Measurements from ENCODE around the gene MYO10.
"Not testable (repeated sequence)": the region's sequence is repeated elsewhere in the genome, so short reads cannot be mapped to it uniquely, and the experiment has no call there.

The MYO10 gene

DNA sequence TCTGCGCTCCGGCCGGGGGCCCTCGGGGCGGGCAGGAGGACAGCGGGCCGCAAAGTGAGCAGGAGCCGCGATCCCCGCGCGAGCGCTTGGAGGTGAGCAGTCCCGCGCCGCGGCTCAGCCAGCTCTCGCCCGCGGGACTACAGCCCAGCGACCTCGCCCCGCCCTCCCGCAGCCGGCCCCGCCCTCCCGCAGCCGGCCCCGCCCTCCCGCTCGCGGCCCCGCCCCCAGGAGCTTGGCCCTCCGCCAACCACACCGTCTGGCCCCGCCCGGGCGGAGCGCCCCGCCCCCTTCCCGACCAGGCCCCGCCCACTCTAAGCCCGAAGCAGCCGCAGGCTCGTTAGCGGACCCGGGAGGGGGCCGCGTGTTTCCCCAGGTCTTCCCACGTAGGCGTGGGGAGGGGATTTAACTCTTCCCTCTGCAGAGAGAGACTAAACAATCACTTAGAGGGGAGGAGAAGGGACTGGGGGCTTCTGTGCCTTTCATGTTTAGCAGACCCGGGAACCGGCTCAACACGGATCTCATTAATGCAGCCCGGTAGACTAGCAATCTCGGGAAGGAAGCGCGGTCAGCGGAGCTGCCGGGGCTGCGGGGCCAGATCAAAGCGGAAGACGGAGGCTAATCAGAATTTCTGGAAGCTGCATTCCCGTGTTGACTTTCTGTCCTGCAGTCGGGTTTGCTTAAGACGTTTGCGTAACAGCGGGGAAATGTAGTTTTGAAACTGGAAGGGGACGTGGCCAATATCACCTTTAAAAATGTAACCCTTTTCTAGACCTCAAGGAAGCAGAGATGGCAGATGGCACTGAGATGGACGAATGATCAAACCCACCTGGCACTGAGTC lies at the start of gene MYO10:
Gene MYO10, minus strand, starts transcription at position 139 of the 839 bp plus-strand sequence. CDS start 480 bp downstream, outside the sequence.
- in situ Hi-C loops (cut with MboI; ENCODE audit: low pct_unique_long_range_greater_than_20kb, low sequenced_read_pairs) = loop anchor here (25.0 kb wide), 1 partner anchor 251 kb away; no protein-coding TSS in a partner anchor
- DNase-seq = peak; percentile 74

DNA sequence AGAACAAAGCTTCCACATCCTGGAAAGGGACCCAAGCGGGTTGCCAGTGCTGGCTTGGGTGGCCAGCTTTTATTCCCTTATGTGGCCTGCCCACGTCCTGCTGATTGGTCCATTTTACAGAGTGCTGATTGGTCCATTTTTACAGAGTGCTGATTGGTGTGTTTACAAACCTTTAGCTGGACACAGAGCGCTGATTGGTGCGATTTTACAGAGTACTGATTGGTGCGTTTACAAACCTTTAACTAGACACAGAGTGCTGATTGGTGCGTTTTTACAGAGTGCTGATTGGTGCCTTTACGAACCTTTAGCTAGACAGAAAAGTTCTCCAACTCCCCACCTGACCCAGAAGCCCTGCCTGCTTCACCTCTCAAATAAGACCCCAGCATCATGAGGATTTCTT lies 49.2 kb upstream of the MYO10 start:
- in situ Hi-C loops (cut with MboI; ENCODE audit: low pct_unique_long_range_greater_than_20kb, low sequenced_read_pairs); DNase-seq: not testable (repeated sequence)

DNA sequence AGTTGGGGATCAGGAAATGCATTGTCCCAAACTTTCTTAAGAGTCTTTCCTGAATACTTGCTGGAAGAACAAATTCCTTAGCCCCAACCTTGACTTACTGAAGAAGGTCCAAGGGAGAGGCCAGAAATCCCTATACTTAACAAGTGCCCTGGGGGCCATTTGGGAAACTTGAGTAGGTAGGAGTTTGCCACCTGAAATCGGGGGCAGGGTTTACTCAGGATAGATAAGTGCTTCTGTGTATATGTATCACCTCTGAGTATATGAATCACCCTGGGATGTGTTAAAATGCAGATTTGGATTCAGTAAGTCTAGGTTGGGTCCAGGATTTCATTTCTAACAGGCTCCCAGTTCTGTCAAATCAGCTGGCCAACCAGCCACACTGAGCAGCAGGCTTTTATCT lies 47.9 kb upstream of the MYO10 start:
- DNase-seq = no peak
- in situ Hi-C loops (cut with MboI; ENCODE audit: low pct_unique_long_range_greater_than_20kb, low sequenced_read_pairs) = no loop called here

DNA sequence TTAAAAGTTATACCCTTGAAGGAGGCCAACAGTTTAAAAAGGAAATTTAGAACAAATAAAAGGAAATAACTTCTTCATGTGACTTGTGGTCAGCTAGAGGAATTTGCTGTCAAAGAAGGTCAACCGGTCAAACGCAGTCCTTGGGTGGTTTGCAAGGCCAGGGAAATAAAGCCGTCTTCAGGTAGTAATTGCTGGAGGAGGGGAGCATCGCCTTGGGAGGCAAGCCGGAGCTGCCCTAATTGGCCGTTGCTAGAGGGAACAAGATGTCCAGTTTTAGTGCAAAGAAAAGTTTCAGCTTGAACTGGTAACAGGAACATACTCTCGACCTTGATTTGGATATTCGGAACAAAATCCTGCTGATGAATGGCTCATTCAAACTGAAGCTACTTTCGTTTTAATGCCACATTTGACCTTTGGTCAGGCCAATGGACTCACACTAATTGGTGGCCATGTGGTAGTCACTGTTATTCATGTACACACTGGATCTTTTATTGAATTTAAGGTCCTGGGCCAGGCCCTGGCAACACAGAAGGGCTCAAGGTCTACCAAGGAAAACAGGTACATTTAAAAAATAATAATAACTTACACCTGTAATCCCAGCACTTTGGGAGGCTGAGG lies 47.0 kb upstream of the MYO10 start:
- DNase-seq = no peak
- in situ Hi-C loops (cut with MboI; ENCODE audit: low pct_unique_long_range_greater_than_20kb, low sequenced_read_pairs) = no loop called here

DNA sequence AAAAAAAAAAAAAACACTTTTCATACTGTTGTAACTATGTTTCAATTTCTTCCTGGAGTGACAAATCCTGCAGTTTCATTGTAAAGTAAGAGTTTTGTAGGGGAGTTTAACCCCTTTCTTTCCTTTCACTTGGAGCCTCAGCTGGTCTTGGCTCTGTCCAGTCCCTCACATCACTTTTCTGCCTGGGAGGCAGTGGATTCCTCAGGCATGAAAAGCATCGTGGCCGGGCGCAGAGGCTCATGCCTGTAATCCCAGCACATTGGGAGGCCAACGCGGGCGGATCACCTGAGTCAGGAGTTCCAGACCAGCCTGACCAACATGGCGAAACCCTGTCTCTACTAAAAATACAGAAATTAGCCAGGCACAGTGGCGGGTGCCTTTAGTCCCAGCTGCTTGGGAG lies 45.6 kb upstream of the MYO10 start:
- DNase-seq = no peak
- in situ Hi-C loops (cut with MboI; ENCODE audit: low pct_unique_long_range_greater_than_20kb, low sequenced_read_pairs) = no loop called here

DNA sequence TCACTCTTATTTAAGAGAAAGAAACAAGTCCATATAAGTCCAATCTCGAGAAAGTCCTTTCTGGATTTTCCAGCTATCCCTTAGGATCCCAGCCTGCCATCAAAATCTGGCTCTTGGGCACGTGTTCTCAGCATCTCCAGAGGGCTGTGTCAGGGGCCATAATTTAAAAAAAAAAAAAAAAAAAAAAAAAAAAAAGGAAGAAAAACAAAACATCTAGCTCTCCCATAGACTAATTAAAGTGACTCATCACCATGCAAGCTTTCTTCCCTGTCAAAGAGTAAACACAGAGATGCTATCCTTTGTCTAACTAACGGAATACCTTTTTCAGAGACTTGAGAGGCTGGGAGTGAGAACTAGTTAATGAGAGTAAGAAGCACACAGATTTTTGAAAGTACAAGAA lies 44.9 kb upstream of the MYO10 start:
- no peak for DNase-seq
- in situ Hi-C loops (cut with MboI; ENCODE audit: low pct_unique_long_range_greater_than_20kb, low sequenced_read_pairs) = no loop called here

DNA sequence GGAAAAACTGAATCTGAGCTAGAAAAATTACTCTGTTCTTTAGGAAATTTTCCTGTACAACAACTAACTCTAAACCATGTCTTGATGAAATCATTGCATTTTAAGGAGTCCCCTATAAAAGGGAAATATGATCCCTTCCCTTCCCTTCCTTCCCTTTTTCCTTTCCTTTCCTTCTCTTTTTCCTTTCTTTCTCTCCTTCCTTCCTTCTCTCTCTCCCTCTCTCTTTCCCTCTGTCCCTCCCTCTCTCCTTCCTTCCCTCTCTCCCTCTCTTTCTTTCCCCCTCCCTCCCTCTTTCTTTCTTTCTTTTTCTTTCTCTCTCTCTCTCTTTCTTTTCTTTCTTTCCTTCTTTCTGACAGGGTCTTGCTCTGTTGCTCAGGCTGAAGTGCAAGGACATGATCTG lies 42.2 kb upstream of the MYO10 start:
- in situ Hi-C loops (cut with MboI; ENCODE audit: low pct_unique_long_range_greater_than_20kb, low sequenced_read_pairs) = no loop called here
- DNase-seq = no peak

DNA sequence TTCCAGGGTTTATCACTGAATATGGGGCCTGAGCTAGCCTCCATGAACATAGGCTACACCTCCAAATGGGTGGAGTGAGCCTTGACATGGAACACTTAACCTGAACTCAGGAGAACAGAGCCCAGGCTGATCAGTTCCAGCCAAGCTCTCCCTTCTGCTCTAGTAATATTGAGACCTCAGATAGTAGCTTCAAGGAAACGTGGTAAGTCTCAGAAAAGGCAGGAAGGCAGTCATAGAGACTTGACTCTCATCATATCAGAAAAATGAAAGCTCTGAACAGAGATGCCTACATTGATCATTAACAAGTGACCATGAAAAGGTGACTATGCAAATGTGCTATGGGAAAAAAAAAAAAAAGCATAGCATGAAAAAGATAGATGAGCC lies 40.5 kb upstream of the MYO10 start:
- DNase-seq = no peak
- in situ Hi-C loops (cut with MboI; ENCODE audit: low pct_unique_long_range_greater_than_20kb, low sequenced_read_pairs) = no loop called here

DNA sequence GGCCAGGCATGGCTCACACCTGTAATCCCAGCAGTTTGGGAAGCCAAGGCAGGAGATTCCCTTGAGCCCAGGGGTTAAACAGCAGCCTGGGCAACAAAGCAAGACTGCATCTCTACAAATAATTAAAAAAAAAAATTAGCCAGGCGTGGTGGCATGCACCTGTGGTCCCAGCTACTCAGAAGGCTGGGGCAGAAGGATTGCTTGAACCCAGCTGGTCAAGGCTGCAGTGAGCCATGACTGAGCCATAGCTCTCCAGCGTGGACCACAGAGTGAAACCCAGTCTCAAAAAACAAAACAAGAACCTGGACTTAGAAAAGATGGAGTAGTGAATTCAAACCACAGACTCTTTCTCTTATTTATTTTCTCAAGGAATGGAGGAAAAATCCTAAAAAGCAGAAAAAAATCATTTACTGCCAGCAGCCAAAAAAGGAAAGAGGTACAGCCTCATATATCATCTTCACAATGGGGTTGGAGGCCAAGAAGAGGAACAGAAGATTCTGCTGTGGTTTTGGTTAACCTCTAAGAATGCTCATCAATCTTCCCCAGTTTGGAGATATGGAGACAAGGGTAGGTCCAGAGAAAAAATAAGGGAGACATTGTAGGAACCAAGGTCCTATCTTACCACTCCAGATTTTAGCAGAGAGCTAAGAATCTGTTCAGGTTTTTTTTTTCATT lies 40.0 kb upstream of the MYO10 start:
- DNase-seq = peak; percentile 24
- in situ Hi-C loops (cut with MboI; ENCODE audit: low pct_unique_long_range_greater_than_20kb, low sequenced_read_pairs) = no loop called here

DNA sequence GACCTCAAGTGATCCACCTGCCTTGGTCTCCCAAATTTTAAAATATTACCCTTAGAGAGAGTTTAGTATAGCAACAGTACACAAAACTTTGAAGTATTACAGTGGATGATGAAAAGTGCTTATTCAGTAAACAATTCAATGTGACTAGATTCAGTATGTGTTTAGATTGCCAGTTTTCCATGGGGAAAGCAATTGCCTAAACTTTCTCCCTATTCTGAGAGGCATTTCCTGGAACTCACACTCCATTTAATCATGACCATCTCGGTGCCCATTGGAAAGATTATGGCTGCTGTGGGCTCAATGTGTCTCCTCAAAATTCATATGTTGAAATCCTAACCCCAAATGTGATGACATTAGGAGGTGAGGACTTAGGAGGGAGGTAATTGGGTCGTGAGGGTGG lies 38.9 kb upstream of the MYO10 start:
- no peak for DNase-seq
- in situ Hi-C loops (cut with MboI; ENCODE audit: low pct_unique_long_range_greater_than_20kb, low sequenced_read_pairs) = no loop called here

DNA sequence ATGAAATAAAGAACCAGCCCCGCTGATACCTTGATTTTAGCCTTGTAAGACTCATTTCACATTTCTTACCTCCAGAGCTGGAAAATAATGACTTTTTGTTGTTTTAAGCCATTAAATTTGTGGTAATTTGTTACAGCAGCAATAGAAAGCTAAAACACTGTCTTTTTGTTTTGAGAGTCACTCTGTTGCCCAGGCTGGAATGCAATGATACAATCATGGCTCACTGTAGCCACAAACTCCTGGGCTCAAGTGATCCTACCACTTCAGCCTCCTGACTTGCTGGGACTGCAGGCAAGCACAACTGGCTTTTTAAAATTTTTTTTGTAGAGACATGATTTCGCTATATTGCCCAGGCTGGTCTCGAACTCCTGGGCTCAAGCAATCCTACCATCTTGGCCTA lies 34.7 kb upstream of the MYO10 start:
- in situ Hi-C loops (cut with MboI; ENCODE audit: low pct_unique_long_range_greater_than_20kb, low sequenced_read_pairs) = no loop called here
- DNase-seq = no peak

DNA sequence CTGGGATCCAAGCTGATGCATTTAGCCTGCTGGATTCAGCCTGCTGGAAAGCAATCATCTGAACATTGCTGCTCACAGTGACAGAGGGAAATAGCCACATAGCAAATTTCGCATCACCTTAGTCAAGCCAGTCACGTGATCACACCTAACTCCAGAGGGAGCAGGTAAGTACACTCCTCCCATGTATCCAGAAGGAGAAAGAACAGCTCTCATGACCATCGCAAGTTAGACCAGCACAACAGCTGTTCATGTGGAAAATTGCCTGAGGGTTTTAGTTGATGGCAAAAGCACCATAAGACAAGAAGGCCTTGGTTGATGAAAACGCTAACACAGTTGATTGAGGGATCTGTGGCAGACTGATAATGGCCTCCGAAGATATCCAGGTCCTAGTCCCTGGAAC lies 34.2 kb upstream of the MYO10 start:
- DNase-seq = no peak
- in situ Hi-C loops (cut with MboI; ENCODE audit: low pct_unique_long_range_greater_than_20kb, low sequenced_read_pairs) = no loop called here

DNA sequence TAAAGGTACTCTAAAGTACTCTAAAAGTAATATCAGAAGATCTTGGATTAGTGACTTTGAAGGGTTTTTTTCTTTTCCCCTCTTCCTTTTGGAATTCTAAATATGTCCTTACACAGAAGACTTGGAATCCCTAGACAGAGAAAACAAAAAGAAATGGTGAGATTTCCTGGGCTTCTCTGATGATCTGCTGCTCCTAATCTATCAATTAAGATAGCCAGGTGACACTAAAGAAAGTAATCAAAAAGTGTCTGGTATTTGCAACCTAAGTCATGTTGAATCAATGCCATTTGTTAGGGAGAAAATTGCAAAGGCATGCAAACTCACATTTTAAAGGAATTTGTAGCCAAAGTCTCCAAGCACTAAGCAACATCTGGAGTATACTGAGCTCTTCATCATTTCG lies 29.5 kb upstream of the MYO10 start:
- no peak for DNase-seq
- in situ Hi-C loops (cut with MboI; ENCODE audit: low pct_unique_long_range_greater_than_20kb, low sequenced_read_pairs) = no loop called here

DNA sequence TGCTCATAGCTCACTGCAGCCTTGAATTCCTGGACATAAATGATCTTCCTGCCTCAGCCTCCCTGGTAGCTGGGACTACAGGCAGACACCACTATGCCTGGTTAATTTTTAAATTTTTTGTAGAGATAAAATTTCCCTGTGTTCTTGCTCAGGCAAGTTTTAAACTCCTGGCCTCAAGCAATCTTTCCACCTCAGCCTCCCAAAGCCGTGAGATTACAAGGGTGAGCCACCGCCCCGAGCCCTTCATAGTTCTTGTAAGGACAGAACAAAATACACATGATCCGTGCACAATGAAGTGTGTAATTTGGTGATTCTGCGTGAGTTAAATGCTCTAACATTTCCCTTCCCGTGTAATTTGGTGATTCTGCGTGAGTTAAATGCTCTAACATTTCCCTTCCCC lies 27.7 kb upstream of the MYO10 start:
- no peak for DNase-seq
- in situ Hi-C loops (cut with MboI; ENCODE audit: low pct_unique_long_range_greater_than_20kb, low sequenced_read_pairs) = no loop called here

DNA sequence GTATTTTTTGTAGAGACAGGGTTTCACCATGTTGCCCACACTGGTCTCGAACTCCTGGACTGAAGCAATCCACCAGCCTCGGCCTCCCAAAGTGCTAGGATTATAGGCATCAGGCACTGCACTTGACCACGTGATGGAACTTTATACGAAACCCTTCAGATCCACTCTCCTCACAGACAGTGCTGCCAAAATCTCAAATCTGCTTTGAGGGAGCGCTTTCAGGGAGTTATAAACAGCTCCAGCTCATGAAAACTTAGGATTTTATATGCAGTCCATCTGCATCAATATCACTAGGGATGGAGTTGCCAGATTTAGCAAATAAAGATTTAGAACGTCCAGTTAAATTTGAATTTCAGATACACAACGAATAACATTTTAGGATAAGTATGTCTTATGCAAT lies 25.0 kb upstream of the MYO10 start:
- no peak for DNase-seq
- in situ Hi-C loops (cut with MboI; ENCODE audit: low pct_unique_long_range_greater_than_20kb, low sequenced_read_pairs) = no loop called here

DNA sequence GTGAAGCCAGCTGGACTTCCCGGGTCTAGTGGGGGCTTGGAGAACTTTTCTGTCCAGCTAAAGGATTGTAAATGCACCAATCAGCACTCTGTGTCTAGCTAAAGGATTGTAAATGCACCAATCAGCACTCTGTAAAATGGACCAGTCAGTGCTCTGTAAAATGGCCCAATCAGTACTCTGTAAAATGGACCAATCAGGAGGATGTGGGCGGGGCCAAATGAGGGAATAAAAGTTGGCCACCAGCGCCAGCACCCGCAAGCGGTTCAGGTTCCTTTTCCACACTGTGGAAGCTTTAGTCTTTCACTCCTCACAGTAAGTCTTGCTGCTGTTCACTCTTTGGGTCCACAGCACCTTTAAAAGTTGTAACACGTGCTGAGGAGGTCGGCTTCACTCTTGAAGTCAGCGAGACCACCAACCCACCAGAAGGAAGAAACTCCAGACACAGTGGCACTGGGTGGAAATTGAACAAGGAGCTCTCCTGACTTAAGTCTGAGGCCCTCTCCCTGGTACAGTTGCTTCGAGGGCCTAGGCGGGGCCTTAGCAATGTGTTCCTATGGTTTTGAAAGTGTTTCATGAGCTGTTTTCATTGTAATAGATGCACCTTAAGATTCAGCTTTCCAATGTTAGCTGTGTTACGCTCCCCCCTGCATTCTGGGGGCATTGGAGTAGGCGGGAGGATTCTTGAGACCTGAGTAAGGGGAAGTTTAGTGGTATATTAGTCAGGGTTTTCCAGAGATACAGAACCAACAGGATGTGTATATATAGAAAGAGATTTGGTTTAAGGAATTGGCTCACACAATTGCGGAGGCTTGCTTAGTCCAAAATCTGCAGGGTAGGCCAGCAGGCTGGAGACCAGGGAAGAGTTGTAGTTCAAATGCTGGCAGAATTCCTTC lies 21.5 kb upstream of the MYO10 start:
- DNase-seq = no peak
- in situ Hi-C loops (cut with MboI; ENCODE audit: low pct_unique_long_range_greater_than_20kb, low sequenced_read_pairs) = no loop called here

DNA sequence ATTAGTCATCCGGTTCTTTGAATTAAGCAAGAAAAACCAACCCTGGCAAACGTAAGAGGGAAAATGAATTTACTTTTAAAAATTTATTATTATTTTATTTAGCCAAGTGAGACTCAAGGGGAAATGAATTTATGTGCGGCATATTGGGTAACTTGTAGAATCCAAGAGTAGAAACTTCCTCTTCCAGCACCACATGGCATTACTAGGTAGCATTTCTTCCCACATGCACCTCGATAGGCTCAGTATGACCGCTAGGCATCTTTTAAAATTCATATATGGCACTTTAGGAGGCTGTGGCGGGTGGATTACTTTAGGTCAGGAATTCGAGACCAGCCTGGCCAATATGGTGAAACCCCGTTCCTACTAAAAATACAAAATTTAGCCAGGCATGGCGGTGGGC lies 17.6 kb upstream of the MYO10 start:
- DNase-seq = no peak
- in situ Hi-C loops (cut with MboI; ENCODE audit: low pct_unique_long_range_greater_than_20kb, low sequenced_read_pairs) = no loop called here

DNA sequence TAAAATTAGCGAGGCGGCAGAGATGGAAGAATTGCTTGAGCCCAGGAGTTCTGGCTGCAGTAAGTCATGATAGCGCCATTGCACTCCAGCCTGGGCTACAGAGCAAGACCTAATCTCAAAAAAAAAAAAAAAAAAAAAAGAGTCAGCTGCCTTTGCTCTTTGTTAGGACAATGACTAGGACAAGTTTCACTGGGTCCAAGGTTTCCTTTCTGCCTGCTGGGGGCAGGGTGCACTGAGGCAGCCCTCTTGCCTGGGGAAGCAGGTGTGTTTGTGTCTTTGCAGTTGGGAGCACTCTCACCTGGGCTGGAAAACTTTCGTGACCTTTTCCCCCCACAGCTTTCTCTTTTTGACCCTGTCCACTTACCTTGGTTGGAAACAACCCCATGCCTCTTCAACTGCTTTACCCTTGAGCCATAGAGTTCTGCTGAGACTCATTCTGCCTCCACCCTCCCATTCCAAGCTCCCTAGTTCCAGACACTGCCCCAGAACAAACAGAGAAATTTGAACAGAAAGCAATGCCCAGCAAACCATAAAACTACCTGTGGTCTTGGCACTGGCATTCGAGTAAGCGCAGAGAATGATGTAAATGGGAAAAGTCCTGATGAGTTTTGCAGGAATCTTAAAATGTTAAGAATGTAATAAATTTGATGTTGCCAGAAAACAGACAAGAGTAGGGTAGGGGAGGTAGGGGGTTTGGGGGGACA lies 17.0 kb upstream of the MYO10 start:
- no peak for DNase-seq
- in situ Hi-C loops (cut with MboI; ENCODE audit: low pct_unique_long_range_greater_than_20kb, low sequenced_read_pairs) = no loop called here

DNA sequence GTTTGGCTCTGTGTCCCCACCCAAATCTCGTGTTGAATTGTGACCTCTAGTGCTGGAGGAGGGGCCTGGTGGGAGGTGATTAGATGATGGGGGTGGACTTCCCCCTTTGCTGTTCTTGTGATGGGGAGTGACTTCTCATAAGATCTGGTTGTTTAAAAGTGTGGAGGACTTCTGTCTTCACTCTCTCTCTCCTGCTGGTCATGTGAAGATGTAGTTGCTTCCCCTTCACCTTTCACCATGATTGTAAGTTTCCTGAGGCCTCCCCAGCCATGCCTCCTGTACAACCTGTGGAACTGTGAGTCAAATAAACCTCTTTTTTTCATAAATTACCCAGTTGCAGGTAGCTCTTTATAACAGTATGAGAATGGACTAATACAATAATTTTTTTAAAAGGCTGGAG lies 10.6 kb upstream of the MYO10 start:
- in situ Hi-C loops (cut with MboI; ENCODE audit: low pct_unique_long_range_greater_than_20kb, low sequenced_read_pairs) = loop anchor here (25.0 kb wide), 1 partner anchor 241 kb away; no protein-coding TSS in a partner anchor
- no peak for DNase-seq
